HUES64 (cell line): ENCODE data around the gene TBATA. TPM values are rescaled to one million over a fixed set of nuclear protein-coding genes. Genes with fewer than 3 reads are reported as not detected.

Experiments
- H3K27ac ChIP-seq: 2 replicates; pipeline ENCODE4 v1.7.0; 2013; ENCODE audit warnings: low read depth, low read length, inconsistent platforms
- H3K27me3 ChIP-seq: 2 replicates; pipeline ENCODE4 v1.6.1; 2013; ENCODE audit warnings: mild to moderate bottlenecking, low read length; ENCODE audit not compliant: insufficient read depth
- H3K36me3 ChIP-seq: 2 replicates; pipeline ENCODE4 v1.6.1; 2013; ENCODE audit warnings: mild to moderate bottlenecking, low read length; ENCODE audit not compliant: insufficient read depth
- H3K4me1 ChIP-seq: 2 replicates; pipeline ENCODE4 v1.6.1; 2013; ENCODE audit warnings: mild to moderate bottlenecking, low read length, moderate library complexity; ENCODE audit not compliant: insufficient read depth
- H3K4me3 ChIP-seq: 2 replicates; pipeline ENCODE4 v1.5.1; 2013; ENCODE audit warnings: mild to moderate bottlenecking, low read length, moderate library complexity
- H3K9ac ChIP-seq: 2 replicates; pipeline ENCODE4 v1.6.1; 2013; ENCODE audit warnings: mild to moderate bottlenecking, low read depth, low read length
- H3K9me3 ChIP-seq: 2 replicates; pipeline ENCODE4 v1.6.1; 2013; ENCODE audit warnings: low read depth, low read length; ENCODE audit not compliant: insufficient read depth
- WGBS: fragments of 150-250, 120-280 bp; methylation state at CpG from one replicate; pipeline ENCODE4 v1.1.7; 2013; ENCODE audit warnings: missing lambda C conversion rate; 5-methylcytosine and 5-hydroxymethylcytosine counted together
- polyA plus RNA-seq, 2 experiments: library from polyadenylated mRNA; stranded (reverse); fragments of 50-300 nt; gene quantifications; one replicate each; pipeline ENCODE4 v1.2.3, GENCODE V29; 2013

The TBATA gene, protein sequence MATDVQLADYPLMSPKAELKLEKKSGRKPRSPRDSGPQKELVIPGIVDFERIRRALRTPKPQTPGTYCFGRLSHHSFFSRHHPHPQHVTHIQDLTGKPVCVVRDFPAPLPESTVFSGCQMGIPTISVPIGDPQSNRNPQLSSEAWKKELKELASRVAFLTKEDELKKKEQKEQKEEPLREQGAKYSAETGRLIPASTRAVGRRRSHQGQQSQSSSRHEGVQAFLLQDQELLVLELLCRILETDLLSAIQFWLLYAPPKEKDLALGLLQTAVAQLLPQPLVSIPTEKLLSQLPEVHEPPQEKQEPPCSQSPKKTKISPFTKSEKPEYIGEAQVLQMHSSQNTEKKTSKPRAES
- not detected for polyA plus RNA-seq (2013, experiment 1 of 2)
- not detected for polyA plus RNA-seq (2013, experiment 2 of 2)

DNA sequence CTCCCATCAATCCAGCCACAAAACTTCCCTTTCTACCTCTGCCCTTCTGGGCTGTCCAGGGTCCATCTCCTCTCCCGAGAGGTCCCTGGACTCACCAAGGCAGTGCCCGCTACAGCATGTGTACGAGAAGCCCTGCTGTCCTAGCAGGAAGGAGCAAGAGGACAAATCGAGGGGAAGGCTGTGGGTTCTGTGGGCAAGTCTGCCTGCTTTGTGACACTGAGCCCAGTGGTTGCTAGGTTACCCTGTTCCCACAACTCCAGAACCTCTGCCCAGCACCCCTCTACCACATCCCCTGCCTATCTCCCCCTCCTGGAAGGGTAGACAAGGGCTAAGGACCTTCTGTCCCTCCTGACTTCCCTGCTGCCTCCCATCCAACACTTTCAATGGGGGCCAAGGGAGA is at the start of gene TBATA:
TSS of gene TBATA (minus strand) at position 188 of the 400 bp plus-strand sequence. CDS start 1,998 bp downstream, outside the sequence.
- no peak within 1 kb of the TSS for H3K4me3 ChIP-seq
- H3K36me3 ChIP-seq, result no peaks in the 10 kb centered on the region
- H3K27me3 ChIP-seq, result no peaks in the 10 kb centered on the region
- no peaks in the 10 kb centered on the region for H3K4me1 ChIP-seq
- 89% methylated on average over 4 of the region's 4 CpGs for WGBS
- no peaks in the 10 kb centered on the region for H3K9me3 ChIP-seq
- no peak within 1 kb of the TSS for H3K9ac ChIP-seq
- H3K27ac ChIP-seq, result no peak within 1 kb of the TSS

DNA sequence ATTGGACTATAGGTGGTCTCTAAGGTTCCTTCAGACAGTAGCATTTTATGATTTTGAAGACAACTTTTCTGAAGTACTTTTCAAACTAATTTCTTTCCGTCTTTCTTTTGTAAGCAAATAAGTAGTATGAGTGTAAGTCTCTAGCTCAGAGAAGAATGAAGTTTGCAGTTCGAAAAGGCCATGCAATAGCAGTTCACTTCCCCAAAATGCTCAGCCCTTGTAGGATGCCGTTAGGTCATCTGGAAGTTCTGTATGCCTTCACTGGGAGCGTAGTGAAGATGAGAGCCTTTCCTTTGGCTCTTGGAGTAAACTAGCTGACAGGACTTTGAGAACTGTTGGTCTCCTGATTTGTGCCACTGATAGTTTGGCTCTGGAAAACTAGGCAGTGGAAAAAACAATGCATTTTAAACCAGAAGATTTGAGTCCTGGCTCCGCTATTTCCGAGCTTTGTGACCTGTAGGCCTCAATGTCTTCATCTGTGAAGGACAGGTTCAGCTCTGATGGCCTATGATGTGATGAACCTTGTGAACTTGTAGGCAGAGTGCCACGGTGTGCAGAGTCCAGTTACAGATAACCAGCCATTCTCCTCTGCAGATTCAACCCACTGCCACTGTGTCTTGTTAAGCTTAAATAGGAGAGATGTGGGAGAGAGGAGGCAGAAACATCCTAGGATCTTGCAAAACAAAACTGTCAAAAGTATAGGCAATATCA is 49.4 kb upstream of the TBATA start:
- no peak overlapping the region for H3K4me3 ChIP-seq
- no peaks in the 10 kb centered on the region for H3K4me1 ChIP-seq
- H3K27ac ChIP-seq, result no peak overlapping the region
- peaks cover 2% of the 10 kb centered on the region; the same call in 1 of the 2 replicates for H3K9me3 ChIP-seq
- no peaks in the 10 kb centered on the region for H3K27me3 ChIP-seq
- 89% methylated on average over 7 of the region's 7 CpGs for whole genome bisulfite sequencing
- H3K9ac ChIP-seq, result no peak overlapping the region
- peaks cover 23% of the 10 kb centered on the region for H3K36me3 ChIP-seq

DNA sequence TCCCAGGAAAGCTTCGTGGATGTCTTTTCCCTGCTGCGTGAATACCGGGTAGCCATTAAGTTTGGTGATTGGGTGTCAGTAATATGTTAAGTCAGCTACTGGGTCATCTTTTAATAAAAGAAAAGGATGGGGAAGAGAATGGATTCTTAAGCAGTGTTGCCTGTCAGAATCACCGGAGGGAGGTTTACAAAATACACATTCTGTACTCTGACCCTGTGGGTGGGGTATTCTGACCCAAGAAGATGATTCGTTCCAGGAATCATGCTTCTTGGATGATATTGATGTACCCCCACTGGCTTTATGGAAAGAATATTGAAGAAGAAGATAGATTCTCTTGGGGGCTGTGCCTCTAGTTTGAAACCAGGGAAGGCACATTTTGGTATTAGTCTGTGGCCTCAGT is 48.8 kb upstream of the TBATA start:
- WGBS, result 93% methylated on average over 5 of the region's 5 CpGs
- Histone ChIP-seq H3K36me3 (peaks cover 26% of the 10 kb centered on the region), H3K4me1 (no peaks in the 10 kb centered on the region), H3K27me3 (no peaks in the 10 kb centered on the region), H3K27ac (no peak overlapping the region), H3K9me3 (peaks cover 2% of the 10 kb centered on the region; the same call in 1 of the 2 replicates), H3K4me3 (no peak overlapping the region), H3K9ac (no peak overlapping the region)

DNA sequence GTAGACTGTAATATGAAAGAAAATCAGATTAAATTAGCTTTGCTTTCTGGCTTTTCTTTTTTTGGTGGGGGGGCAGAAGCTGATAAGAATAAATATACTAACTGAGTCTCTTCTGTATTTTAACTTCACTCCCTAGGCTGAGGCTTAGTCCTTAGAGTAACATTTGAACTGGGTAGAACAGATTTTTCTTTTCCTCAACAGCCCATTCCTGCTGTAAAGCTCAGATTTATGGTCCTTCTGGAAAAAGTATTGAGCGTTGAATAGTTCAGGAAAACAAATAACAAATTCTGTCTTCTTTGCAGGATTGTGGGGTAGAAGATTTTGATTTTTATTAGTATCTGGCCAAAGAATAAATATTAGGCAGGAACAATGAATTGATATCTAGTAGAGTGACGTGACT is 48.4 kb upstream of the TBATA start:
- Histone ChIP-seq H3K27me3 (no peaks in the 10 kb centered on the region), H3K9ac (no peak overlapping the region), H3K36me3 (peaks cover 26% of the 10 kb centered on the region), H3K4me1 (no peaks in the 10 kb centered on the region), H3K9me3 (peaks cover 2% of the 10 kb centered on the region; the same call in 1 of the 2 replicates), H3K4me3 (no peak overlapping the region), H3K27ac (no peak overlapping the region)
- 96% methylated on average over 2 of the region's 2 CpGs for WGBS

DNA sequence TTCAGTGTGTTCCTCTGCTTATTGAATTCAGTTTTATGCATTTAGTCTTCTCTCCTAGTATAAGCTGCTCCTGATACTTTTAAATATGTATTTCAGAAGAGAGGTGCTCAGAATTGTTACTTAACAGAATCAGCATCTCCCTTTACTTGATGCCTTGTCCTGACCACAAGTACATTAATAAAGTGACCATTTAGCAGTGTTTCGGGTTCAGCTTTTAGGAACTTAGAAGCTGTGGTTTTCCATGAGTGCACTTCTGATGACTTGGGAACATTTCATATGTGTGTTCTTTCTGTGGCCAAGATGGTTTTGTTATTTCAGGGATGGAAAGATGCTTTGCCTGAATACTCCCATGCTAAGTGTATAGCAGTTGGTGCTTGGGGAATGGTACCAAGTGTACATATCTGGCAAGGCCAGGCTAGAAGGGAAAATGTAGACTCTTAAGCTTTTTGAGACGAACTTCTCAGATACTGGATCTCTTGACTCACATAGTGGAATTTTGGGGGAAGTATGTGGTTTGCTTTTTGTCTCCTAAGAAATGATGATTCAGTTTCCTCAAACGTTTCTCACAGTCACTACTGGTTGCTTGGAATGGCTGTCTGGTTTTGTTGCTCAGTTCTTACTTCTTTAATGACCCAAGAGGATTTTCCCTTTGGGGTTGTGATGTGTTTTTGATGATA is 47.8 kb upstream of the TBATA start:
- WGBS, result 89% methylated on average over 3 of the region's 3 CpGs
- no peak overlapping the region for H3K27ac ChIP-seq
- peaks cover 2% of the 10 kb centered on the region; the same call in 1 of the 2 replicates for H3K9me3 ChIP-seq
- H3K4me1 ChIP-seq, result no peaks in the 10 kb centered on the region
- peaks cover 30% of the 10 kb centered on the region for H3K36me3 ChIP-seq
- no peak overlapping the region for H3K9ac ChIP-seq
- H3K4me3 ChIP-seq, result no peak overlapping the region
- H3K27me3 ChIP-seq, result no peaks in the 10 kb centered on the region

DNA sequence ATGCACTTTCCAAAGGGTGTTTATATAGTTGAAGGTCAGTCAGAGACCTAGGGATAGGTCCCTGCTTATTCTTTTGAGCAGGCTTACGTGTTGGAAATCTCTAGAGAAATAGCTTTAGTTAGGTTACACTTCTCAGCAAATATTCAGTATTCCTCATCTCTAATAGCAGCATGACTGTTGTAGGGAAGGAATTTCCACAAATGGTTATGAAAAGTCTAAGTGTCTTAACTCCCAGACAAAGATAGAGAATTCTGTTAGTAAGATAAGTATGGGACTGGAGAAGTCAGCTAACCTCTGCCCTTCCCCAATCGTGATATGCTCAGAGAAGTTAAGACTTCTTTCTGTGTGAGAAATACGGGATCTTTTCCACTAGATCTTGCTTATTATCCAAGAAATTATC is 47.0 kb upstream of the TBATA start:
- Histone ChIP-seq H3K27me3 (no peaks in the 10 kb centered on the region), H3K9ac (no peak overlapping the region), H3K4me3 (no peak overlapping the region), H3K4me1 (no peaks in the 10 kb centered on the region), H3K9me3 (no peaks in the 10 kb centered on the region), H3K36me3 (peaks cover 33% of the 10 kb centered on the region), H3K27ac (no peak overlapping the region)
- WGBS, result 93% methylated on average over 2 of the region's 3 CpGs

DNA sequence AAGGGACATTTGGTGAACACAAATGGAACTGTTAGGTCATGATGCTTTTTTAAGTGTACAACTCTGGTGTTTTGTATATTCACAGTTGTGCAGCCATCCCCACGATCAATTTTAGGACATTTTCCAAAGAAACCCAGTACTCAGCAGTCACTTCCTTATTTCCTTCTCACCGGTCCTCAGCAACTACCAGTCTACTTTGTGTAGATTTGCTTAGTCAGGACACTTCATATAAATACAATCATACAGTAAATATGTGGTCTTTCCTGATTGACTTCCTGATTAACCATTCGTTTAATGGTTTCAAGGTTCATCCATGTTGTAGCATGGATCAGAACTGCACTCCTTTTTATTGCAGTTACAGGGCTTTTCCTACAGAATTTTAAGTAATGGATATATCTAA is 45.0 kb upstream of the TBATA start:
- peaks cover 43% of the 10 kb centered on the region for H3K36me3 ChIP-seq
- H3K9me3 ChIP-seq, result no peaks in the 10 kb centered on the region
- H3K9ac ChIP-seq, result no peak overlapping the region
- WGBS, result 73% methylated on average over 3 of the region's 3 CpGs
- no peaks in the 10 kb centered on the region for H3K27me3 ChIP-seq
- no peaks in the 10 kb centered on the region for H3K4me1 ChIP-seq
- no peak overlapping the region for H3K27ac ChIP-seq
- no peak overlapping the region for H3K4me3 ChIP-seq

DNA sequence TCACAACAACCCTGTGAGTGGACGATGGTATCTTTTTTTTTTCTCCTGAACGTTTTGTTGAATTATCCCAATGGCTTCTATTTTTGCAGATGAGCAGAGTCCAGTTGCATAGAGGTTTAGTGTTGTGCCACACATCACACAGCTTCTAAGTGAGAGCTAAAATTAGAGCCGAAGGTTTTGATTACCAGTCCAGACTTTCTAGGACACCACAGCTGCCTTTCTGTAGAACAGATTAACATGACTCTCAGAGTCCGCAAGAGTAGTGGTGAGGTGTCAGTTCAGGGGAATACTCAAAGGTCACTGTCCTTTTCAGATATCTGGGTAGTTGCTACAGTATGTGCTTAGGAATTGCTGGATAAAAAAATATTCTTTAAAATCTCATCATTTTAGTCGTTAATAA is 44.4 kb upstream of the TBATA start:
- no peaks in the 10 kb centered on the region for H3K4me1 ChIP-seq
- H3K27ac ChIP-seq, result no peak overlapping the region
- H3K36me3 ChIP-seq, result peaks cover 43% of the 10 kb centered on the region
- H3K27me3 ChIP-seq, result no peaks in the 10 kb centered on the region
- no peak overlapping the region for H3K4me3 ChIP-seq
- WGBS, result 97% methylated on average over 4 of the region's 5 CpGs
- no peaks in the 10 kb centered on the region for H3K9me3 ChIP-seq
- H3K9ac ChIP-seq, result no peak overlapping the region

DNA sequence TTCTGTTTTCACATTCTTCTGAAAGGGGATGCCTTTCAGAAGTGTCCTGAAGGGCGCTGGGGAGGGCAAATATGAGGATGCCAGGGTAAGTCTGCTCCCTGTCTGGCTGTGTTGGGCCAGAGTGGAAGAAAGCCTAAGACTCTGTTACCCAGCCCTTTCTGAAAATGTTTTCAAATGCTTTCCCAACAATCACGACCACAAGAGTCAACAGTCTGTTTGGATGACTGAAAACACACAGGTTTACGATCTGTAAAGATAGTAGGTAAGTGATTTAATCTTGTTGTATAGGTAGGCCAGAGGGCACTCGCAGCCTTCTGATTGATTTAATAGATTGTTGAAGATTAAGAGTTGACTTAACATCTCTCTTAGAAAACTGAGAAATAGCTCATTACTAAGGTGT is 43.7 kb upstream of the TBATA start:
- Histone ChIP-seq H3K4me1 (no peaks in the 10 kb centered on the region), H3K9ac (no peak overlapping the region), H3K36me3 (peaks cover 44% of the 10 kb centered on the region), H3K4me3 (no peak overlapping the region), H3K27ac (no peak overlapping the region), H3K27me3 (no peaks in the 10 kb centered on the region), H3K9me3 (no peaks in the 10 kb centered on the region)
- WGBS, result 89% methylated on average over 4 of the region's 4 CpGs

DNA sequence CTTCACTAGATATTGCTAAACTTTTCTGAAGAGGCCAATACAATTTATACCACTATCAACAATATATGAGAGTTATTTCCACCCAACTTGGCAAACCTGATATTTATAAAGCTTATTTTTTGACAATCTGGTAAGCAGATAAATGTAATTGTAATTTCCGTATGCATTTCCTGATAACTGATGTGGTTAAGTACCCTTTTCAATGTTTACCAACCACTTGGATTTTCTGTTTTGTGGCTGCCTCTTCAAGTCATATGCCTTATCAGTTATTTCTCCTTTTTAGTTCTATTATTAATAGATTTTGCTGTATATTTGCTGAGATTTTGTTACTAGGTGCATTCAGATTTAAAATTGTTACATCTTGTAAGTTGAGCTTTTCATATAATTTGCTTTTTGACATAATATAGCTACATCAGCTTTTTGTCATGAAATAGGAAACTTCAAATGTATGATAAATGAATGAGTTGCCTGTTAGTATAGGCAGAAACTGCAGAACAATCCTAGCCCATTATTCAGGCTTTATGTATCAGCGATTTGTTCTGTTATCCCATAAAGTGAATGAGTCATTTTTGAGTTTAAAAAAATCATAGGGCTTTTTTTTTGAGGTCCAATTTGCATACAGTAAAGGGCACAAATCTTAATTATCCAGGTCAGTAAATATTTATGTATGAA is 42.0 kb upstream of the TBATA start:
- Histone ChIP-seq H3K4me3 (no peak overlapping the region), H3K9me3 (no peaks in the 10 kb centered on the region), H3K4me1 (no peaks in the 10 kb centered on the region), H3K36me3 (peaks cover 48% of the 10 kb centered on the region), H3K9ac (no peak overlapping the region), H3K27me3 (no peaks in the 10 kb centered on the region), H3K27ac (no peak overlapping the region)
- 88% methylated on average over 2 of the region's 2 CpGs for WGBS
